GM21447 (cell line): ENCODE measurements around the gene DDX42.
A peak's percentile ranks its signal among the peaks of the same experiment; 100 is the strongest.

Experiments used
- ATAC-seq: cut with Tn5 transposase; IDR thresholded peaks from one replicate; pipeline ENCODE4 v1.9.1; 2021; ENCODE audit not compliant: unreplicated experiment

DDX42 gene, protein sequence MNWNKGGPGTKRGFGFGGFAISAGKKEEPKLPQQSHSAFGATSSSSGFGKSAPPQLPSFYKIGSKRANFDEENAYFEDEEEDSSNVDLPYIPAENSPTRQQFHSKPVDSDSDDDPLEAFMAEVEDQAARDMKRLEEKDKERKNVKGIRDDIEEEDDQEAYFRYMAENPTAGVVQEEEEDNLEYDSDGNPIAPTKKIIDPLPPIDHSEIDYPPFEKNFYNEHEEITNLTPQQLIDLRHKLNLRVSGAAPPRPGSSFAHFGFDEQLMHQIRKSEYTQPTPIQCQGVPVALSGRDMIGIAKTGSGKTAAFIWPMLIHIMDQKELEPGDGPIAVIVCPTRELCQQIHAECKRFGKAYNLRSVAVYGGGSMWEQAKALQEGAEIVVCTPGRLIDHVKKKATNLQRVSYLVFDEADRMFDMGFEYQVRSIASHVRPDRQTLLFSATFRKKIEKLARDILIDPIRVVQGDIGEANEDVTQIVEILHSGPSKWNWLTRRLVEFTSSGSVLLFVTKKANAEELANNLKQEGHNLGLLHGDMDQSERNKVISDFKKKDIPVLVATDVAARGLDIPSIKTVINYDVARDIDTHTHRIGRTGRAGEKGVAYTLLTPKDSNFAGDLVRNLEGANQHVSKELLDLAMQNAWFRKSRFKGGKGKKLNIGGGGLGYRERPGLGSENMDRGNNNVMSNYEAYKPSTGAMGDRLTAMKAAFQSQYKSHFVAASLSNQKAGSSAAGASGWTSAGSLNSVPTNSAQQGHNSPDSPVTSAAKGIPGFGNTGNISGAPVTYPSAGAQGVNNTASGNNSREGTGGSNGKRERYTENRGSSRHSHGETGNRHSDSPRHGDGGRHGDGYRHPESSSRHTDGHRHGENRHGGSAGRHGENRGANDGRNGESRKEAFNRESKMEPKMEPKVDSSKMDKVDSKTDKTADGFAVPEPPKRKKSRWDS

DNA sequence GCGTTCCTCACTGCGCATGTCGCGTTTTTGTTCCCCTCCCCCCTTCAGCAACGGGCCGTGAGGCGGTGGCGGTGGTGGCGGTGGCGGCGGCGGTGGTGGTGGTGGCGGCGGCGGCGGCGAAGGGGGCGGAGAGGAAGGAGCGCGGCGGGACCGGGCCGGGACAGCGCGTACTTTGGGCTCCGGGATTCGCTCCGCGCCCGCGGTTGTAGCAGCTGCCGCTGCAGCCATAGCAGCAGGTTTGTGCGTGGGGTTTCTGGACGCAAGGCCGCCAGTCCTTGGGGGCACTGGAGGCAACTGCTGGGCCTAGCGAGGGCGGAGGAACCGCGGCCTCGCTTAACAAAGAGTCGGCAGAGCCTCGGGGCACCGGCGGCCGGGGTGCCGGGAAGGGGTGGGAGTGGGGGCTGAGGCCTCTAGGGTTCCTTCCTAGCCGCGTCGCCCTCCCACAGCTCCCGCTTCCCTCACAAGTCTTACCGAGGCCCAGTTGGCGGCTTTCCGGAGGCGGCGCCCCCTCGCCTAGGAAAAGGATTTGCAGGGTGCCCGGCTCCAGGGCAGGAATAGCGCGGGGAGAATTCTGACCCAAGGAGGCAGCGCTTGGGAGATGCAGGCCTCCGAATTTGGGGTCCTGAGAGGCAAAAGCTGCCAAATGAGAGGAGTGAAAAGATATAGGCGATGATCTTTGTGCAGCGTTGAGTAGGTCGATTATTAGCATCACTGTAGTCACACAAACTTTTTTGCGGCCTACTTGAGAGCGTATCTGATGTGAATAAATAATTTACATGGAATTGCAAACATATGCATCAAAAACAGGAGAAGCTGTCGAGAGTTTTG is at the start of gene DDX42:
DDX42 (plus strand) TSS at position 30 of the 828 bp plus-strand sequence. CDS start 12,880 bp downstream, outside the sequence.
- peak; percentile 6 for ATAC-seq

DNA sequence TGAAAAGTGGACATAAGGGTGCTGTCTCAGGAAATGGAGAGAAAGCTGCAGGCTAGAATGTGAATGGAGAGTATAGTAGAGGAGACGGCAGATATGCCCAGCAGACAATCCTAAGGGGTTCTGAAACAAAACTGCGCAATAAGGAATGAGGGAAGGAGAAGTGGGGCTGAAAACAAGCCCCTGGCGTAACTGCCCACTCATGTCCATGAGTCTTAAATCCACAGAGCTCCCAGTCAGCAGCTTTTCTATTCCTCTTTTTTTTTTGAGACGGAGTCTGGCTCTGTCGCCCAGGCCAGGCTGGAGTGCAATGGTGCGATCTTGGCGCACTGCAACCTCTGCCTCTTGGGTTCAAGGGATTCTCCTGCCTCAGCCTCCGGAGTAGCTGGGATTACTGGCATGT is 38.3 kb upstream of the DDX42 start:
- no peak for ATAC-seq

DNA sequence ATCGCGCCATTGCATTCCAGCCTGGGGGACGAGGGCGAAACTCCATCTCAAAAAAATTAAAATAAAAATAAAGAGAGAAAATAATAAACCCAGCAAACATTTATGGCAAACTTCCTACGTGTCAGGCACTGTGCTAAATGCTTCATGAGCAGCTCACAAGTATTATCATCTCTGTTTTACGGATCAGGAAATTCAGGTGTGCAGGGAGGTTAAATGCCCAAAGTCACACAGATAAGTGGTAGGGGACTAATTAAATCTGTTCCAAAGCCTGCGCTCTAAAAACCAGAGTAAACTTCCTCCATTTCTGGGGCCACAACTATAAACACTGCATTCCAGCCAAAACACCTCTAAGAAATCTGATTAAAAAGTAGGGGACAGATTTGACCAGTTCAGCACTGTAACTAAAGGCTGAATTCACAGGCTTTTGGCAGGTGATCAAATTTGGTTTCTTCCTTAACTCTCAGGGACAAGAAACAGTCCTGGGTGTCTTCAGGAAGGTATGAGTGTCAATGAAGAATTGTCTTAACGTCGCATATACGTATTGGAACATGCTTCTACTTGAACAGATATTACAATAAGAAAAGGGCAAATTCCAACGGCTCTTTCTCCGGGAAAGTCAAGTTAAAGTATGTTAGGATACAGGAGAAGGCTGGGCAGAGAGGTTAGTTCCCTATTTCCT is 33.4 kb upstream of the DDX42 start:
- no peak for ATAC-seq

DNA sequence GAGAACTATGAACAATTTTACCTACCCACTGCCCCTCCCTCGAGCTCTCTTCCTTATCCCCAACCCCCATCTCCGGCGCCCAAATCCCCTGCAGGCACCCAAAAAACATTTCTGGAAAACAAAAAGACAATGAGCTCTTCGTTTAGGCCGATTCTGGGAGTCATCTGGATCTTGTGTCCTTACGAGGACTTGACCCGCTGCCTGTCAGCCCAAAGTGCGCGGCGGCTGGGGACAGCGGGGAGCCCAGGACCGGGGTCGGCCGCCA is 32.9 kb upstream of the DDX42 start:
- ATAC-seq: peak; percentile 20

DNA sequence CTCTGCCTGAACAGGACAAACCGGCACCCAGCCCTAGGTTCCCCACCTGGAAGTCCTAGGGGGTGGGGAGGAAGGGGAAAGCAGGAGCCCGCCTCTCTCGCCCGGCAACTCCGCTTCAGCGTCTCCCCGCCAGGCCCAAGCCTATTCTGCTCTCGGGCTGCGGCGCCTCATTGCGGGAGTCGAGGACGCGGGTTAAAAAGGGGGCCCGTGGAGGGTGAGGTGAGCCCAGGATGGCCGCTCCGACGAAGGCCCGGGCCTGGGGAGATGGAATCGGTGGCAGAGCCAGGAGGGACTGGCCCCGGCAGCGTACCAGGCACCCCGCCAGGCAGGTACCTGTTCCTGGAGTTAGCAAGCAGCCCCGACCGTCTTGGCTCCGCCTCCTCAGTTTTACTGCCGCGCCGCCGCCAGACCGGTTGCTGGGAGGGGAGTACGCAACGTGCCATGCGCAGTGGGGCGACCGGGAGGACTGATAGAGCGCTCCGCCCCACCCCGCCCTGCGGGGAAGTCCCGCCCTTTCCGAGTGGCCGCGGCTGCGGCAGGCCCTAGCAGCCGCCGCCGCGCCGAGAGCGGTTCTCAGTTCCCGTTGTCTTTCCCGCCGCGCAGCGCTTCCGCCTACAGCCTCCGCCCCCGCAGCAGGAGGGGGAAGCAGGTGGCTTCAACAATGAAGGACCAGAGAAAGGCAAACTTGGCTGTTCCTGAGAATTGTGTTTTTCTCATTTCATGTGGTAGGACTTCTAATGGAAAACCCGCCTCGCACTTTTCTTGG is 32.4 kb upstream of the DDX42 start, which contains the start of gene STRADA:
STRADA (minus strand) TSS at position 392 of the 766 bp plus-strand sequence. CDS start 13,430 bp downstream, outside the sequence.
- peak; percentile 86 for ATAC-seq

DNA sequence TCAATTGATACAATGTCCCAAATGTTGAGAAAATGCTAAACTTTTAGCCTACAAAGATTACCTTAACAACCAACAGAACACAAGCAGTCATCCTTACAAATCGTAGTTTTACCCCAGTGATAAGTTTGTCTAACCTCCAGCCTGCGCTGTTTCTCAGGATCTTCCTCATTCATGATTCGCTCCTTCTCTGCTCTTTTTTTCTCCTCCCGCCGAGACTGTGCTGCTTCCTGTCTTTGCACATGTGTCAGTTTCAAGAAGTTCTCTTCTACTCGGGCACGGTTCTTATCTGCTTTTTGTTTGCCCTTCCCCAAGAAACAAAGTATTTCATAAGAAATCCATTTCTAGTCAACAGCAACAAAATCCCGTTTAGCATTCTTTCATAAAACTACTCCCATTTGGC is 22.2 kb upstream of the DDX42 start:
- no peak for ATAC-seq

DNA sequence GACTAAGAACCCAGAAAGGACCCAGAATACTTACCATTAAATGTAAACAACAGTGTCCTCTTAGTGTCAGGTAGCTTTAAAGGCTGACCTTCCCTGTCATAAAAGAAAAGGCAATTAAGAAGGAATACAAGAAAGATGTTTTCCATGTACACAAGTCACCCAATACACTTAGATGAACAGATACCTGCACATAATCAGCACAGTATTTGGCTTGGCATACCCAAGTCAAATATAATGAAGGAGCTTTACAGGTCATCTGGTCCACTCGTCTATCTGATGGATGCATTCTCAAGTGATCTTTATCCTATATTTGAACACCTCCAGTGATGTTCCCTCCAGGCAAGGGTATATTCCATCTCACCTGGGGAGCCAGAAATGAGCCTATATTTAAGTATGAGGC is 21.3 kb upstream of the DDX42 start:
- no peak for ATAC-seq

DNA sequence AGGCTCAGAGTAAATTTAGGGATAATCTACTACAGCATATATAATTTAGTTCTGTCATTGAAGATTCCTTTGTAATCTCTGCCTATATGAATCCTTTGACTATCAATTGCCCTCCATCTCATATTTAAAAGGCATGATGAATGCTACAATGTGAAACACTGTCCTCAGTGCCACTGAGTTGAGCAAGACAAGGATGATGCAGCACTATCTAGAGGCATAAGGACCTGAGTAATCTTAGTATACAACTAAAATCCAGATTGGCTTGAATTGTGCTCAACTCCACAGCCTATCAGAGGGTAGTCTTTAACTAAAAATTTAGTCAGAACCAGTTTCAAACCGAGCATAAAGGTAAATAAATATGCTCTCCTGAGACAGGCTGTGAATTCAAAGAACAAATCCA is 20.8 kb upstream of the DDX42 start:
- no peak for ATAC-seq

DNA sequence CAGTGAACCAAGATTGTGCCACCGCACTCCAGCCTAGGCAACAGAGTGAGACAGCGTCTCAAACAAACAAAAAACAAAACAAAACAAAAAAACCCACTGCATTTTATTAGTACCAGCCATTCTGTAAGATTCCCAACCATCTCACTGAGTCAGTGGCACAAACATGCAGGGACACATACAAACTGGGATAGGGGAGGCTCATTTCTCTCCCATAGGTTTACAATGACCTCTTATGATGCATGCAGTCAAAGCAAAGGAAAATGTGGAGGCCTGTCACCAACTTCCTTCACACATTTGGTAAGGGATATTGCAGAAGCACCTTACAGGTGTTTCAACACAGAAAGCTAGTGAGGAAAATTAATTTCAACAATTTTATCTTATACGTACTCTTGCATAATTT is 19.9 kb upstream of the DDX42 start:
- no peak for ATAC-seq

DNA sequence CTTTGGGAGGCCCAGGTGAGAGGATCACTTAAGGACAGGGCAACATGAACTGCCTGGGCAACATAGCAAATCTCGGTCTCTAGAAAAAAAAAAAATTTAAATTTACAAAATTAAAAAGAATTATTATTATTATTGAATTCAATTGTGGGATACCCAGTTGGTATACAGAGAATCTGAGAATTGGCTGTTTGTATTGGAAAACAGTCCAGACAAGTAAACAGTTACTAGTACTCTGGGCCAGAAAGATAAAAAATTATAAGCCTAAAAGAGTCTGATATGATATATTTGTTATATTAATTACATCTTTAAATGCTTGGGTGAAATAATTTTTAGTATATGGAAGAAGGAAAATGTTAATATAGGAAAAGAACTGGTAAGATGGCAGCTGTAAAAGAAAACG is 15.5 kb upstream of the DDX42 start:
- ATAC-seq: no peak

DNA sequence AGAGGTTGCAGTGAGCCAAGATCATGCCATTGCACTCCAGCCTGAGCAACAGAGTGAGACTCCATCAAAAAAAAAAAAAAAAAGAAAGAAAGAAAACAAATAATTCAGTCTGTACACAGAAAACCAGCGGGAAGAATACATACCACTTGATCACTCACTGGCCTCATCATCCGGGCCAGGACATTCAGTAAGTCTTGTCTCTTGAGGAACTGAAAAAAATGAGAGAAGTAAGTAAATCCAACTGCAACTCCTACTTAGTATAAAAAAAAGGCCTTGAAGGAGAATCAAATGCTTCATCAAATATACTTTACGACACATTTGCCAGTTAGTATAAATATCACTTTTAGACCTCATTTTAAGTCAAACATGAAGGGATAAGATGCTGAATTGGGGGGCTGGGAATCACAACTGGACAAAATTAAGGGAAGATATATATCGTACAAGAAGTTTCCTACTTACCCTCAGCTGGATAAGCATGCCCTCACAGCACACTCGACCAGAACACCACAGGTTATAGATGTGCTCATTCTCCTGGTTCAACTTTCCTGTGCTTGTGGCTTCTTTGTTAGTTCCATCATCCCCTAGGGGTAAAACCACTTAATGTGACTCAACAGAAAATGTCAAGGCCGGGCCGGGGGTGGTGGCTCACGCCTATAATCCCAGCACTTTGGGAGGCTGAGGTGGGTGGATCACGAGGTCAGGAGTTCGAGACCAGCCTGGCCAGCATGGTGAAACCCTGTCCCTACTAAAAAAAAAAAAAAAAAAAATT is 13.0 kb upstream of the DDX42 start:
- no peak for ATAC-seq

DNA sequence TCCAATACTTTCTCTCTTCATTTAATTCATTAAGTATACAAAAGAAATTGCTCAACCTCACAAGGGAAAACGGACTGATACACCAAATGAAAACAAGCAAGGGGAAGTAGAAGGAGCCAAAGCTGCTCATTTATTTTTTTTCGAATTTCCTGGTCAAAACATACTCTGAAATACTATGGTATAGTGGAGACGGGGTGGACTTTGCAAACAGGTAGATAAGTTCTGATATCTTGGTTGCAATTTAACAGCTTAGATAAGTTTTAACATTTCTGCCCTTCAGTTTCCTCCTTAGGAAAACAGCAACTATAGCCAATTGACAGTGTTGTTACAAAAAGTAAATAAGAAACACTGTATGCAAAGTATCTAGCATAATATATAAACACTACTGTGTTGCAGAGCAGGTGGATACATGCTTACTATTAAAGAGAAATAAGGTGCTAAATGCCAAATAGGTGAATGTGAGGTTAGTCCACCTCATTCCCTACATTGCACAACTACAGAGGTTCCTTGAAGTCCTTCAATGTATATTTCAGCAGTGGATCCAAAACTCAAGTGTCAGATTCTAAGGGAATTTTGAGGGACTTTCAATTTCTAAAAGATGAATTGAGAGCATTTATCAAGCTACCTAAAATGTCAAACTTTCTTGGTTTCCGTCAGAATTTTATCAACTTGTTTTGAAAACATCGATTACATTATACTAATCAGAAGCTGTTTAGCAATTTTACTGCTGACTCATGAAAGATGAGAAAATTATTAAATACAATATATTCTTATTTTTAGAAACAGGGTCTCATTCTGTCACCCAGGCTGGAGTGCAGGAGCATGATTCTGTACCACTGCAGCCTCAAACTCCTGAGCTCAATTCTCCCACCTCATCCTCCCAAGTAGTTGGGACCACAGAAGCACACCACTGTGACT is 11.6 kb upstream of the DDX42 start:
- no peak for ATAC-seq

DNA sequence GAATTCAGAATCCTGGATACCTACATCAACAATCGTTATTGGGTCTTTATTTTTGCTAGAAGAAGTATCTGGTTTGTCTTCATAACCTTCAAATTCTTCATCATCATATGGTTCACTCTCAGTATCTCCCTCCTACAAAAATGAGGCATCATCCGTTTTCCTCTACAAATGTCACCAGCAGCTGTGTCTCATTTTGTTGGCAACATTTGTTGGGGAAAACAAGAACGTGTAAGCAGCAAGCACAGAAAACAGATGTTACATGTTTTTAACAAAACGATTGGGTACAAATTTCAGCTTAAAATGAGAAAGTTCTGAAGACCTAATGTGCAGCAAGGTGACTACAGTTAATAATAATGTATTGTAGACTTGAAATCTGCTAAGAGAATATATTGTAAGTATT is 9.3 kb upstream of the DDX42 start:
- no peak for ATAC-seq

DNA sequence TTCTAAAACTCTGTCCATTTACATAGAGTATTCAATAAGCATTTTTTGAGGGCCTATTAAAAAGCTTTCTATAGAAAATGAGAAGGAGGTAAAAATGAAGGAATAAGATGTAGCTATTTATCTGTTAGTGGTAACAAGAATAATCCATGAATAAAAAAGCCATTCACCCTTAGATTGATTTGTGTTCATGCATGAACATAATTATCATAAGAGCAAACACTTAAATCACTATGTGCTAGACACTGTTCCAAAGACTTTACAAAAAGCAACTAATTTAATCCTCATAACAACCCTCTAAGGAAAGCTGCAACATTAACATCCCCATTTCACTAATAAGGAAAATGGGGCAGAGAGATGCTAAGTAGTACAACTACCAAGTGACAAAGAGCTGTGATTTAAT is 7.2 kb upstream of the DDX42 start:
- ATAC-seq: no peak

DNA sequence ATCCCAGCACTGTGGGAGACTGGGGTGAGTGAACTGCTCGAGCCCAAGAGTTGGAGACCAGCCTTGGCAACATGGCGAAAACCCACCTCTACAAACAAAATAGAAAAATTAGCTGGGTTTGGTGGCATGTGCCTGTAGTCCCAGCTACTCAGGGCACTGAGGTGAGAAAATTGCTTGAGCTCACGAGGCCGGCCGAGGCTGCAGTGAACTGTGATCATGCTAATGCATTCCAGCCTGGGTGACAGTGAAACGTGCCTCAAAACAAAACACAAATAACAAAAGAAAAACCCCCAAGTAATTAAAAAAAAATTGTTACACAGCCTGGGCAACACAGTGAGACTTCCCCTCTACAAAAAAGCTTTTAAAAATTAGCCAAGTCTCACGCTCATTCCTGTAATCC is 5.5 kb upstream of the DDX42 start:
- ATAC-seq: no peak

DNA sequence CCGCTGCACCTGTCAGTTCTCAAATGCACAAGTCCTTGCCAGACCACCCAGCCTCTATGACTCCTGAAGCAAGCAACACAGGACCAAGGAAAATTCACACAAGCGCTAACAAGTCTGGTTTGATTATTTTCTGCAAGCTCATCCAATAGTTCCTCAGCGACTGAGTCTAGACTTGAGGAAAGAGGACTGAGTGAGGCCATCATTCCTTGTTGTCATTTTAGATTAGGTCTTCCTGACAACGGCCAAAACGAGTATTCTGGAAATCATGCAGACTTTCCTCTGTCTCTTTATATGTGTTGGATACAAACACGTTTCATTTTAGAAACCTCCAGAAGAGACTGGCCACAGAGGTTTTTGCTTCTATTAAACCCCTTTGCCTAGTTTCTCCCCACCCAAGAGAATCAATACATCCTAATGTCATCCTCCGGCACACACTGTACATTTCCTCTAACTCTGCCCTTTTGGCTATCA is 1.1 kb upstream of the DDX42 start:
- ATAC-seq: no peak

DNA sequence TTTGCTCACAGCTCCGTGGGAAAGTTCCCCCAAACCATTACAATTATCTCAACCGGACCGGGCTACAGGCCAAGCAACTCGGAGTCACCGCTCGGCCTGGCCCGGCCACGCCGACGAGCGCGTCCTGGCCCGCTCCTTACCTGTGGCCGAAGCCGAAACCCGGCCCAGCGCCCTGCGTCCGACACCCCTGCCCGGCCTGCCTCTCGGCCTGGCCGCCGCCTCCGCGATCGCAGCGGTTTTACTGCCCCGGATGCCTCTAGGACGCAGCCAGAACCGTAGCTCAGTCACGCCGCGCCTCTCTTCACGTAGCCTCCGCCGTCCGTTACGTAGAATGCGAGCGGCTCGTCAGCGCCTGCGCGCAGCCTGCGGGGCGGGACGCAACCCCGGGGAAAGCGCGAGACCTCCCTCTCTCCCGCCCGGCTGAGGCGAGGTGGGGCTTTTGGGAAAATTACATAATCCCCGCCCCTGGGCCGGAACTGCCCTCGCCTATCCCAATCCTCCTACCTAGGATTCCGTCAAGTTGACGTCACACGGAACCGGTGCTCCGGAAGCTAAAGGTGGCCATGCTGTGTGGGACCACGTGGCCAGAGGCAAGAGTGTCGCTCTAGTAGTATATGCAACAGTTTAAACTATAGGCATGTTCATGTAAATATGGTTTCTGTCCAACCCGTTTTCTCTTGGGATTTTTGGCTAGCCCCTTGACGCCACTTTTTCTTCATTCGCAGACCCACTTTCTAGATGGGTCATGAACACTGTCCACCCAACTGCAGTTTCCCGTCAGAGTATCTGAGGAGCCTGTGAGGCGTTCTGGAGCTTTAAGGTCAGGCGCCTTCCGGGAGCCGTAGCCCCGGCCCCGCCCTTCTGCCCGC is 464 bp upstream of the DDX42 start, which contains the start of gene CCDC47:
CCDC47 (minus strand) TSS at position 326 of the 869 bp plus-strand sequence. CDS start 7,422 bp downstream, outside the sequence.
- ATAC-seq: peak; percentile 86
